ENCODE measurements around the gene ADGRG1. TPM values are rescaled to one million over a fixed set of nuclear protein-coding genes. Genes with fewer than 3 reads are reported as not detected.
"Not testable (repeated sequence)": the region's sequence is repeated elsewhere in the genome, so short reads cannot be mapped to it uniquely, and the experiment has no call there.

Gene ADGRG1
- total RNA-seq, 2 experiments from 2014 or later: 3.3 to 3.7 TPM

DNA sequence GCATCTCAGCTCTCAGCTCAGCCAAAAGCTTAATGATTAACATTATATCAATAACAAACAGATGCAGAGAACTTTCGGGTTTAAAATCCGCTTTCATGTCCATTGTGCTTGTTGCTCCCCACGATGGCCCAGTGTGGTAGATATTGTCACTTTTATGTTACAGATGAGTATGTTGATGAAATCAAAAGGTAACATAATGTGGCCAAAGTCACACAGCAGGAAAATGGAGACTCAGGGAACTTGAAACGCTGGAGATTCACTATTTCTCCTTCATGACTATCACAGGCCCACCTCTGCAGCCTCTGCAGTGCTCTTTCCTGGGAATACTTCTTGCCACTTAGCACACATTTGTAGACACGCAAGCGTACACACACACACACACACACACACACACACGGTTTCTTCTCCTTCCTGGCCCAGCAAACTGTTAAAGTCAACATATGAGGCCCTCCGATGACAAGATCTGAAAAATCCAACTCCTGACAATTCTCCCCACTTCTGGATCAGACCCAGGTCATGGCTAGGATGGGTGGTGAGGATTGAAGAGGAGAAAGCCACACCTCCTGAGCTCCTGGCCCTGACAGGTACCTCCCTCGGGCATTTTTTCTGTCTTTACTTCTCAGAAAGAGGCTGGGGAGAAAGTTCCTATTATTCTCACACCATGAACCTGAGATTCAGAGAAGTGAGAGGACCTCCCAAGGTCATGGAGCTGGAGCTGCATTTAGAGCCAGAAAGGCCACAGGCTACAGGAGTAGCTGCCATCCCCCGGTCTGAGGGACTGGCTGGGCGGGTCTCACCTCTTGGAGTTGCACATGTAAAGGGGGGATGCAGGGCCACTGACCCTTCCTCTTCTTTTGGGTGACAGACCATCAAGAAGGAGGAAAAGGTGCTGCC, 75.8 kb downstream of the ADGRG1 start:
- Mint-ChIP-seq H3K4me1 (ENCODE audit: low read depth) (peaks cover 8% of the 10 kb centered on the region), H3K4me3 (no peak overlapping the region), H3K27me3 (ENCODE audit: low read depth) (peaks cover 15% of the 10 kb centered on the region), H3K36me3 (ENCODE audit: low read depth) (no peaks in the 10 kb centered on the region), H3K27ac (no peak overlapping the region), H3K9me3 (ENCODE audit: insufficient read depth) (no peaks in the 10 kb centered on the region)
- ATAC-seq: no peak
- POLR2A ChIA-PET: no interaction called here
- no peak for DNase-seq
- CTCF ChIA-PET: no interaction called here

DNA sequence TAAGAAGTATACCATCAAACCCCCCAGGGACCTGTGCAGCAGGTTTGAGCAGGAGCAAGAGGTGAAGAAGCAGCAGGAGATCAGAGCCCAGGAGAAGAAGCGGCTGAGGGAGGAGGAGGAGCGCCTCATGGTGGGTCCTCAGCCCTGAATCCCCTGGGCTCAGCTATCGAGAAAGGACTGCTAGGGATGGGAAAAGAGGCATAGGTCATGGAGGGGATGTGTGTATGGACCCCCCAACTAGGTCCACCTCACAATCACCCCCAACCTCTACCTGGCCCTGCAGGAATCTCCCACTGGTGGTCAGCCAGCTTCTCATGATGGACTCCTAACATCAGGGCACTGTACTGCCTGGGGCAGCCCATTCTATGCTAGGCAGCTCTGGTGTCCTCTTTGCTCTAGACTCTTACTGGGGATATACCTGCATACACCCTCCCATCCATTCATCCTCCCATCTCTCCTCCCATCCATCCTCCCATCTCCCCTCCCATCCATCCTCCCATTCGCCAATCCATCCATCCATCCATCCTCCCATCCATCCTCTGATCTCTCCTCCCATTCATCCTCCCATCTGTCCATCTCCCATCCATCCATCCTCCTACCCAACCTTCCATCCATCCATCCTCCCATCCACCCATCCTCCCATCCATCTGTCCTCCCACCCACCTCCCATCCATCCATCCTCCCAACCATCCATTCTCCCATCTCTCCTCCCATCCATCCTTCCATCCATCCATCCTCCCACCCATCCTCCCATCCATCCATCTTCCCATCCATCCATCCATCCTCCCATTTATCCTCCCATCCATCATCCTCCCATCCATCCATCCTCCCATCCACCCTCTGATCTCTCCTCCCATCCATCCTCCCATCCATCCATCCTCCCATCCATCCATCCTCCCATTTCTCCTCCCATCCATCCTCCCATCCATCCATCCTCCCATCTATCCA, 76.7 kb downstream of the ADGRG1 start:
- Mint-ChIP-seq H3K36me3 (ENCODE audit: low read depth) (no peaks in the 10 kb centered on the region), H3K27ac (no peak overlapping the region), H3K27me3 (ENCODE audit: low read depth) (peaks cover 15% of the 10 kb centered on the region), H3K4me1 (ENCODE audit: low read depth) (peaks cover 8% of the 10 kb centered on the region), H3K9me3 (ENCODE audit: insufficient read depth) (no peaks in the 10 kb centered on the region), H3K4me3 (no peak overlapping the region)
- DNase-seq: no peak
- no peak for ATAC-seq
- ChIA-PET CTCF (no interaction called here), POLR2A (no interaction called here)

DNA sequence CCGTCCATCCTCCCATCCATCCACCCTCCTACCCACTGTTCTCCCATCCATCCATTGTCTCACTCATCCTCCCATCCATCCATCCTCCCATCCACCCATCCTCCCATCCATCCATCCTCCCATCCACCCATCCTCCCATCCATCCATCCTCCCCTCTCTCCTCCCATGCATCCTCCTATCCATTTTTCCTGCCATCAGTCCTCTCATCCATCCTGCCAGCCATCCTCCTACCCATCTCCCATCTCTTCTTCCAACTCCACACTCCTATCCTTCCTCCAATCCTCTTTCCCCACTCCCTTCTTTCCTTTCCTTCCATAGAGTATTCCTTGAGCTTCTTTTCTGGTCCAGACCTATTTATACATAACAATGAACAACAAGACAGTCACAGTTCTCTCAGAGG, 78.3 kb downstream of the ADGRG1 start:
- Mint-ChIP-seq H3K4me1 (ENCODE audit: low read depth) (peaks cover 8% of the 10 kb centered on the region), H3K36me3 (ENCODE audit: low read depth) (no peaks in the 10 kb centered on the region), H3K27ac (no peak overlapping the region), H3K27me3 (ENCODE audit: low read depth) (peaks cover 24% of the 10 kb centered on the region), H3K9me3 (ENCODE audit: insufficient read depth) (no peaks in the 10 kb centered on the region), H3K4me3 (no peak overlapping the region)
- ATAC-seq (no peak), DNase-seq (no peak)
- ChIA-PET CTCF (no interaction called here), POLR2A (no interaction called here)

DNA sequence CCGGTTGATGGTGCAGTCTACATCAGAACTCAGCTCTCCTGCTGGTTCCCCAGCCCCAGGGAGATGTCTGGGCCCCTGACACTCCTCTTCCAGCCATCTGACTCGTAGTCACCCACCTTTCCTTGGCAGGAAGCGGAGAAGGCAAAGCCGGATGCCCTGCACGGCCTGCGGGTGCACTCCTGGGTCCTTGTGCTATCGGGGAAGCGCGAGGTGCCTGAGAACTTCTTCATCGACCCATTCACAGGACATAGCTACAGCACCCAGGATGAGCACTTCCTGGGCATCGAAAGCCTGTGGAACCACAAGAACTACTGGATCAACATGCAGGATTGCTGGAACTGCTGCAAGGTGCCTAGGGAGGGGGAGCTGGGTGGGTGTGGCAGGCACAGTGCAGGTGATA, 78.9 kb downstream of the ADGRG1 start:
- Mint-ChIP-seq H3K4me1 (ENCODE audit: low read depth) (peaks cover 8% of the 10 kb centered on the region), H3K27me3 (ENCODE audit: low read depth) (peaks cover 31% of the 10 kb centered on the region), H3K9me3 (ENCODE audit: insufficient read depth) (no peaks in the 10 kb centered on the region), H3K36me3 (ENCODE audit: low read depth) (no peaks in the 10 kb centered on the region), H3K27ac (no peak overlapping the region), H3K4me3 (no peak overlapping the region)
- ChIA-PET CTCF (no interaction called here), POLR2A (no interaction called here)
- ATAC-seq (no peak), DNase-seq (no peak)

DNA sequence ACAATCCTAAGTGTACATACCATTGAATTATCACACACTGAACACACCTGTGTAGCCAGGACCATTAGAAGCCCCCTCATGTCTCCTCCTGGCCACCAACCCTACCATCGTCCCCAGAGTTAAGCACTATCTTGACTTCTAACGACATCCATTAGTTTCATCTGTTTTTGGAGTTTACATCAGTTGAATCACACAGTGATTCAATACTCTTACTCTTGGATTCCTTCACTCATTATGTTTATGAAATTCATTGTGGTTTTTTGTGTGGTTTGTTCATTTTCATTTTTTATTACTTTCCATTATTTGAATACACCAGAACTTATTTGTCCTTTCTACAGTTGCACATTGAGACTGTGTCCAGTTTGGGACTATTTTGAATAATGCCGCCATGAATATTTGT, 79.7 kb downstream of the ADGRG1 start:
- DNase-seq (no peak), ATAC-seq (no peak)
- peaks cover 35% of the 10 kb centered on the region for H3K27me3 Mint-ChIP-seq (ENCODE audit: low read depth)
- no peaks in the 10 kb centered on the region for H3K9me3 Mint-ChIP-seq (ENCODE audit: insufficient read depth)
- ChIA-PET POLR2A (no interaction called here), CTCF (interaction anchor here (1.2 to 1.3 kb wide), 2 partner anchors 59 to 117 kb away, joined by 3 to 4 read pairs; no protein-coding TSS in a partner anchor)
- no peak overlapping the region for H3K27ac Mint-ChIP-seq
- H3K36me3 Mint-ChIP-seq (ENCODE audit: low read depth): no peaks in the 10 kb centered on the region
- no peak overlapping the region for H3K4me3 Mint-ChIP-seq
- H3K4me1 Mint-ChIP-seq (ENCODE audit: low read depth): peaks cover 8% of the 10 kb centered on the region

DNA sequence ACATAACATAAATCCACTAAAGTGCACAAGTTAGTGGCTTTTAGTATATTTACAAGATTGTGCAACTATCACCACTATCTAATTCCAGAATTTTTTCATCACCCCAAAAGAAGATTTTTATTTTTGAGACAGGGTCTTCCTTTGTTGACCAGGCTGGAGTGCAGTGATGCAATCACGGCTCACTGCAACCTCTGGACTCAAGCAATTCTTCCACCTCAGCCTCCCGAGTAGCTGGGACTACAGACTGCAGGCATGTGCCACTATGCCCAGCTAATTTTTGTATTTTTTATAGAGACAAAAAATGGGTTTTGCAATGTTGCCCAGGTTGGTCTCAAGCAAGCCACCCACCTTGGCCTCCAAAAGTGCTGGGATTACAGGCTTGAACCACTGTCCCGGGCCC, 81.2 kb downstream of the ADGRG1 start:
- POLR2A ChIA-PET: no interaction called here
- no peaks in the 10 kb centered on the region for H3K9me3 Mint-ChIP-seq (ENCODE audit: insufficient read depth)
- no peak for ATAC-seq
- H3K27ac Mint-ChIP-seq: no peak overlapping the region
- no peak overlapping the region for H3K4me3 Mint-ChIP-seq
- no peak for DNase-seq
- H3K36me3 Mint-ChIP-seq (ENCODE audit: low read depth): no peaks in the 10 kb centered on the region
- H3K4me1 Mint-ChIP-seq (ENCODE audit: low read depth): peaks cover under 1% of the 10 kb centered on the region
- CTCF ChIA-PET: interaction anchor here (1.2 kb wide), 1 partner anchor 119 kb away, joined by 3 read pairs; no protein-coding TSS in a partner anchor
- H3K27me3 Mint-ChIP-seq (ENCODE audit: low read depth): peaks cover 33% of the 10 kb centered on the region

DNA sequence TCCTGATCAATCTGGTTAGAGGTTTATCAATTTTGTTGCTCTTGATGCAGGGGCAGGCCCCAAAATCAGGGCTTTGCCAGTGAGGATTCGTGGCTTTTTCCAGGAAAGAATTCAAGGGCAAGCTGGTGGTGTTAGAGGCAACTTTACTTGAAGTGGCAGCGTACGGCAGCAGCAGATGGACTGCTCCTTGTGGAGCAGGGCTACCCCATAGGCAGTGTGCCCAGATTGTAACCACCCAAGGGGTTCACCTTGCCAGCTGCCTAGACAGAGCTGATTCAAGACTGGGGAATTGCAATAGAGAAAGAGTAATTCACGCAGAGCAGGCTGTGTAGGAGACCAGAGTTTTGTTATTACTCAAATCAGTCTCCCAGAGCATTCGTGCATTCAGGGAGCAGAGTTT, 82.9 kb downstream of the ADGRG1 start:
- no peaks in the 10 kb centered on the region for H3K4me1 Mint-ChIP-seq (ENCODE audit: low read depth)
- no peak overlapping the region for H3K4me3 Mint-ChIP-seq
- ChIA-PET CTCF (interaction anchor here (0.9 to 1.3 kb wide), 2 partner anchors 12 to 135 kb away, joined by 3 to 4 read pairs; no protein-coding TSS in a partner anchor), POLR2A (no interaction called here)
- ATAC-seq (no peak), DNase-seq (no peak)
- peaks cover 40% of the 10 kb centered on the region for H3K27me3 Mint-ChIP-seq (ENCODE audit: low read depth)
- no peaks in the 10 kb centered on the region for H3K36me3 Mint-ChIP-seq (ENCODE audit: low read depth)
- no peaks in the 10 kb centered on the region for H3K9me3 Mint-ChIP-seq (ENCODE audit: insufficient read depth)
- no peak overlapping the region for H3K27ac Mint-ChIP-seq

DNA sequence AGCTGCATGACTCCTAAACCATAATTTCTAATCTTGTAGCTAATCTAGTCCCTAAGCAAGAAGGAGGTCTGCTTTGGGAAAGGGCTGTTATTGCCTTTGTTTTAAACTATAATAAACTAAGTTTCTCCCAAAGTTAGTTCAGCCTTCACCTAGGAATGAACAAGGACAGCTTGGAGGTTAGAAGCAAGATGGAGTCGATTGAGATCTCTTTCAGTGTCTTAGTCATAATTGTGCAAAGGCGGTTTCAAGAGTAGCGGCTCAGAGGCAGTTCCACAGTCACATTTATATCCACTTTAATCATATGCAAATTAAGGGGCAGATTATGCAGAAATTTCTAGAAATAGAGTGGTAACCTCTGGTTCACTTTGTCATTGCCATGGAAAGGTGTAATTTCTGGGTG, 83.6 kb downstream of the ADGRG1 start:
- ChIA-PET POLR2A (no interaction called here), CTCF (interaction anchor here (0.9 to 1.3 kb wide), 2 partner anchors 13 to 135 kb away, joined by 3 to 4 read pairs; no protein-coding TSS in a partner anchor)
- Mint-ChIP-seq H3K27me3 (ENCODE audit: low read depth) (peaks cover 40% of the 10 kb centered on the region), H3K36me3 (ENCODE audit: low read depth) (no peaks in the 10 kb centered on the region), H3K27ac (no peak overlapping the region), H3K4me1 (ENCODE audit: low read depth) (no peaks in the 10 kb centered on the region), H3K4me3 (no peak overlapping the region), H3K9me3 (ENCODE audit: insufficient read depth) (no peaks in the 10 kb centered on the region)
- ATAC-seq (no peak), DNase-seq (no peak)

DNA sequence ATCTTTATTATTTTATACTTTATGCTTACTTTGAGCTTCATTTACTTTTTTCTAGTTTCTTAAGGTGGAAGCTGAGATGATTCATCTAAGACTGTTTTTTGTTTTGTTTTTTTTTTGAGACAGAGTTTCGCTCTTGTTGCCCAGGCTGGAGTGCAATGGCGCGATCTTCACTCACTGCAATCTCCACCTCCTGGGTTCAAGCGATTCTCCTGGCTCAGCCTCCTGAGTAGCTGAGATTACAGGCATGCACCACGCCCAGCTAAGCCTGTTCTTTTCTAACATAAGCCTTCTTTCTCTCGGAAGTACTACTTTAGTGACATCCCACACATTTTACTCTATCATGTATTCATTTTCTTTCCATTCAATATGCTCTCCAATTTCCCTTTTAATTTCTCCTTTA, 84.1 kb downstream of the ADGRG1 start:
- CTCF ChIA-PET: interaction anchor here (1.3 to 1.8 kb wide), 3 partner anchors 24 to 136 kb away, joined by 3 to 4 read pairs (median 4); no protein-coding TSS in a partner anchor

DNA sequence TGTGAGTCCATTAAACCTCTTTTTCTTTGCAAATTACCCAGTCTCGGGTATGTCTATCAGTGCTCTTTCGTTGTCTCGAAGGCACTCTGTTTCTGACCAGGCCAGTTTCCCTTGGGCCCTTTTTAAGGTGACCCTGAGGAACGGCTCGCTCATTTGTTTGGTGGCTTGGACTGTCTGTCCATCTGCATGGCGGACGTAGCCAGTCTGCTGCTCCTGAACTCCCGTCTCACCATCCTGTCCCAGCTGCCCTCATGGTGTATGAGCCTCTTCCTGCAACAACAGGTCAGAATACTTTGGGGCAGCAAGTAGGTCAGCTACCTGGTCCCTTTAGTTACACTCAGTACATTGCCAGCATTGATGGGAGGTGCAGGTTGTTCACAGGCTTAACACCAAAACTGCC, 85.2 kb downstream of the ADGRG1 start:
- H3K9me3 Mint-ChIP-seq (ENCODE audit: insufficient read depth): no peaks in the 10 kb centered on the region
- H3K36me3 Mint-ChIP-seq (ENCODE audit: low read depth): no peaks in the 10 kb centered on the region
- H3K4me1 Mint-ChIP-seq (ENCODE audit: low read depth): no peaks in the 10 kb centered on the region
- peaks cover 31% of the 10 kb centered on the region for H3K27me3 Mint-ChIP-seq (ENCODE audit: low read depth)
- ATAC-seq: no peak
- no peak for DNase-seq
- CTCF ChIA-PET: interaction anchor here (1.5 to 1.8 kb wide), 2 partner anchors 23 to 43 kb away, joined by 3 to 4 read pairs; no protein-coding TSS in a partner anchor
- no peak overlapping the region for H3K27ac Mint-ChIP-seq
- H3K4me3 Mint-ChIP-seq: no peak overlapping the region
- POLR2A ChIA-PET: interaction anchor here (1.9 kb wide), 1 partner anchor 22 kb away, joined by 5 read pairs; the partner anchor contains the start of gene KATNB1

More for the DNA sequence above, 84.1 kb downstream of the ADGRG1 start:
- peaks cover 38% of the 10 kb centered on the region for H3K27me3 Mint-ChIP-seq (ENCODE audit: low read depth)
- H3K4me1 Mint-ChIP-seq (ENCODE audit: low read depth); H3K36me3 Mint-ChIP-seq (ENCODE audit: low read depth); H3K27ac Mint-ChIP-seq; ATAC-seq; H3K4me3 Mint-ChIP-seq; DNase-seq; H3K9me3 Mint-ChIP-seq (ENCODE audit: insufficient read depth): not testable (repeated sequence)
- POLR2A ChIA-PET: interaction anchor here (1.9 kb wide), 1 partner anchor 23 kb away, joined by 5 read pairs; the partner anchor contains the start of gene KATNB1

DNA sequence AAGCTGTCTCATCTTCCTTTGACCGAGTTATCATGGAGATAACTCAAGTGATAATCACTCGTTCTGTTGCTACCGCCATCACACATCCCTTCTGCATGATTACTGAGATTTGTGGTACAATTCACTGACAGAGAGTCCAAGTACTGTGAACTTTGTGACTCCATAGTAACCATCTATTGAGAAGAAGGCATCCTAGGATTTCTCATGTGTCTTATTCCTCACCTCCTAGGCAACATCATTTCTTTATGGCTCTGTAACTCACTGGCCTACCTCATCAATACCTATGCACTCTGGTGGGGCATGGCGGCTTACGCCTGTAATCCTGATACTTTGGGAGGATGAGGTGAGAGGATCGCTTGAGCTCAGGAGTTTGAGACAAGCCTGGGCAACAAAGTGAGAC, 85.6 kb downstream of the ADGRG1 start:
- no peaks in the 10 kb centered on the region for H3K4me1 Mint-ChIP-seq (ENCODE audit: low read depth)
- no peaks in the 10 kb centered on the region for H3K9me3 Mint-ChIP-seq (ENCODE audit: insufficient read depth)
- POLR2A ChIA-PET: interaction anchor here (1.9 kb wide), 1 partner anchor 22 kb away, joined by 5 read pairs; the partner anchor contains the start of gene KATNB1
- H3K4me3 Mint-ChIP-seq: no peak overlapping the region
- no peaks in the 10 kb centered on the region for H3K36me3 Mint-ChIP-seq (ENCODE audit: low read depth)
- peaks cover 29% of the 10 kb centered on the region for H3K27me3 Mint-ChIP-seq (ENCODE audit: low read depth)
- H3K27ac Mint-ChIP-seq: no peak overlapping the region
- CTCF ChIA-PET: interaction anchor here (1.8 kb wide), 1 partner anchor 43 kb away, joined by 4 read pairs; no protein-coding TSS in a partner anchor
- ATAC-seq (no peak), DNase-seq (no peak)

Measured in activated CD8-positive, alpha-beta T cell treated with anti-CD3 and anti-CD28 coated beads, Interleukin-2, amount 10 ng/mL, durations not matched to agents 7 days and 5 days (primary cell).